Right hindlimb (tissue), 1 donor: ENCODE data around the gene CHD6.
A peak's percentile ranks its signal among the peaks of the same experiment; 100 is the strongest.
"Not testable (repeated sequence)": the region's sequence is repeated elsewhere in the genome, so short reads cannot be mapped to it uniquely, and the experiment has no call there.

Experiments used
- DNase-seq: peaks from one replicate; pipeline ENCODE4 v3.0.0-alpha.2; 2018

Gene CHD6

GRCh38 chr20:41538810-41539596 is 79.2 kb downstream of the CHD6 start:
- DNase-seq = no peak

- no peak for DNase-seq
Measured at GRCh38 chr20:41537865-41538264, 80.3 kb downstream of the CHD6 start.

- DNase-seq = not testable (repeated sequence)
Measured at GRCh38 chr20:41535551-41535950, 82.6 kb downstream of the CHD6 start.

- no peak for DNase-seq
Measured at GRCh38 chr20:41534842-41535241, 83.3 kb downstream of the CHD6 start.

- DNase-seq = no peak
Measured at GRCh38 chr20:41534170-41534569, 84.0 kb downstream of the CHD6 start.

GRCh38 chr20:41533537-41534136 is 84.5 kb downstream of the CHD6 start:
- no peak for DNase-seq

GRCh38 chr20:41532935-41533334 is 85.2 kb downstream of the CHD6 start:
- DNase-seq = no peak

GRCh38 chr20:41531518-41532275 is 86.5 kb downstream of the CHD6 start:
- no peak for DNase-seq

GRCh38 chr20:41530923-41531322 is 87.3 kb downstream of the CHD6 start:
- DNase-seq = no peak

- DNase-seq = no peak
Measured at GRCh38 chr20:41526327-41526726, 91.8 kb downstream of the CHD6 start.

- peak; percentile 61 for DNase-seq
Measured at GRCh38 chr20:41524980-41525613, 93.1 kb downstream of the CHD6 start.

GRCh38 chr20:41523857-41524256 is 94.3 kb downstream of the CHD6 start:
- no peak for DNase-seq

- DNase-seq = no peak
Measured at GRCh38 chr20:41513829-41514228, 104.3 kb downstream of the CHD6 start.

GRCh38 chr20:41512624-41513023 is 105.6 kb downstream of the CHD6 start:
- no peak for DNase-seq

- DNase-seq = no peak
Measured at GRCh38 chr20:41510847-41511450, 107.2 kb downstream of the CHD6 start.

GRCh38 chr20:41510224-41510623 is 108.0 kb downstream of the CHD6 start:
- peak; percentile 28 for DNase-seq

GRCh38 chr20:41509316-41510200 is 108.6 kb downstream of the CHD6 start:
- no peak for DNase-seq

GRCh38 chr20:41508335-41508734 is 109.8 kb downstream of the CHD6 start:
- no peak for DNase-seq

- DNase-seq = no peak
Measured at GRCh38 chr20:41507851-41508250, 110.3 kb downstream of the CHD6 start.

- no peak for DNase-seq
Measured at GRCh38 chr20:41507436-41507835, 110.7 kb downstream of the CHD6 start.

GRCh38 chr20:41506192-41506915 is 111.8 kb downstream of the CHD6 start:
- no peak for DNase-seq
